DND-41 (cell line): ENCODE results near the gene NEK2.

Source experiments
- ATAC-seq: fragments of 200-7000 bp; cut with Tn5 transposase; 3 replicates; pipeline ENCODE4 v1.9.1; 2021; ENCODE audit warnings: low read depth; ENCODE audit not compliant: insufficient read depth
- DNase-seq: peaks from one replicate; pipeline ENCODE4 v3.0.0-alpha.2; 2020
- H2AFZ ChIP-seq: 2 replicates; pipeline ENCODE4 v1.6.0; 2012; ENCODE audit warnings: low read depth, low read length
- H3K27ac ChIP-seq: 2 replicates; pipeline ENCODE4 v1.5.1; 2012; ENCODE audit warnings: low read length, inconsistent platforms
- H3K27me3 ChIP-seq: fragments of 200-600 bp; sonication (generic); 2 replicates; pipeline ENCODE4 v1.6.0; 2012; ENCODE audit warnings: low read length, mild to moderate bottlenecking, inconsistent platforms; ENCODE audit not compliant: insufficient read depth, poor library complexity
- H3K36me3 ChIP-seq: 2 replicates; pipeline ENCODE4 v1.5.1; 2012; ENCODE audit warnings: low read length, inconsistent platforms; ENCODE audit not compliant: insufficient read depth
- H3K4me1 ChIP-seq: 2 replicates; pipeline ENCODE4 v1.5.1; 2012; ENCODE audit warnings: mild to moderate bottlenecking, low read length; ENCODE audit not compliant: insufficient read depth
- H3K4me2 ChIP-seq: 2 replicates; pipeline ENCODE4 v1.6.0; 2012; ENCODE audit warnings: mild to moderate bottlenecking, moderate library complexity, low read length, inconsistent platforms; ENCODE audit not compliant: insufficient read depth
- H3K4me3 ChIP-seq, 2 experiments: fragments of 200-600 bp in 1 of 2; shearing (Covaris generic) in 1 of 2; 2 replicates each; pipeline ENCODE4 v1.5.1; 2012 to 2016; ENCODE audit warnings: inconsistent platforms in 2 of 2, low read length in 2 of 2, mild to moderate bottlenecking in 2 of 2, low read depth in 1 of 2, moderate library complexity in 1 of 2
- H3K79me2 ChIP-seq: 2 replicates; pipeline ENCODE4 v1.6.0; 2012; ENCODE audit warnings: low read length, inconsistent platforms; ENCODE audit not compliant: insufficient read depth
- H3K9ac ChIP-seq: 2 replicates; pipeline ENCODE4 v1.6.0; 2012; ENCODE audit warnings: low read depth, mild to moderate bottlenecking, inconsistent platforms, low read length, moderate library complexity
- H3K9me3 ChIP-seq: 2 replicates; pipeline ENCODE4 v1.5.1; 2012; ENCODE audit warnings: low read length, moderate library complexity, mild to moderate bottlenecking, inconsistent platforms; ENCODE audit not compliant: insufficient read depth, severe bottlenecking
- H4K20me1 ChIP-seq: 2 replicates; pipeline ENCODE4 v1.6.0; 2012; ENCODE audit warnings: low read length; ENCODE audit not compliant: insufficient read depth
- EZH2 ChIP-seq: IDR thresholded peaks from 3 replicates; pipeline ENCODE4 v1.6.1; 2012; ENCODE audit warnings: borderline replicate concordance, low read depth, mild to moderate bottlenecking, moderate library complexity, low read length, inconsistent platforms; ENCODE audit not compliant: severe bottlenecking
- TF ChIP-seq, protein P1 (sequence below): IDR thresholded peaks from 2 replicates; pipeline ENCODE4 v1.5.1; 2012; ENCODE audit warnings: borderline replicate concordance, low read length, moderate library complexity, mild to moderate bottlenecking; ENCODE audit not compliant: poor library complexity, severe bottlenecking; ENCODE audit errors: extremely low read depth

The NEK2 gene

GRCh38 chr1:211614615-211615014 lies 60.8 kb downstream of the NEK2 start:
- no peaks in the 10 kb centered on the region for H3K9me3 ChIP-seq
- TF ChIP-seq, protein P1, sequence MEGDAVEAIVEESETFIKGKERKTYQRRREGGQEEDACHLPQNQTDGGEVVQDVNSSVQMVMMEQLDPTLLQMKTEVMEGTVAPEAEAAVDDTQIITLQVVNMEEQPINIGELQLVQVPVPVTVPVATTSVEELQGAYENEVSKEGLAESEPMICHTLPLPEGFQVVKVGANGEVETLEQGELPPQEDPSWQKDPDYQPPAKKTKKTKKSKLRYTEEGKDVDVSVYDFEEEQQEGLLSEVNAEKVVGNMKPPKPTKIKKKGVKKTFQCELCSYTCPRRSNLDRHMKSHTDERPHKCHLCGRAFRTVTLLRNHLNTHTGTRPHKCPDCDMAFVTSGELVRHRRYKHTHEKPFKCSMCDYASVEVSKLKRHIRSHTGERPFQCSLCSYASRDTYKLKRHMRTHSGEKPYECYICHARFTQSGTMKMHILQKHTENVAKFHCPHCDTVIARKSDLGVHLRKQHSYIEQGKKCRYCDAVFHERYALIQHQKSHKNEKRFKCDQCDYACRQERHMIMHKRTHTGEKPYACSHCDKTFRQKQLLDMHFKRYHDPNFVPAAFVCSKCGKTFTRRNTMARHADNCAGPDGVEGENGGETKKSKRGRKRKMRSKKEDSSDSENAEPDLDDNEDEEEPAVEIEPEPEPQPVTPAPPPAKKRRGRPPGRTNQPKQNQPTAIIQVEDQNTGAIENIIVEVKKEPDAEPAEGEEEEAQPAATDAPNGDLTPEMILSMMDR, result no peak
- TF ChIP-seq EZH2, result no peak
- H3K27me3 ChIP-seq, result no peaks in the 10 kb centered on the region
- no peaks in the 10 kb centered on the region for H4K20me1 ChIP-seq
- H3K27ac ChIP-seq, result no peak overlapping the region
- H3K79me2 ChIP-seq, result no peaks in the 10 kb centered on the region
- no peak overlapping the region for H3K4me3 ChIP-seq
- no peak overlapping the region for H2AFZ ChIP-seq
- H3K4me2 ChIP-seq, result no peak overlapping the region
- no peaks in the 10 kb centered on the region for H3K4me1 ChIP-seq
- DNase-seq, result no peak
- H3K9ac ChIP-seq, result no peak overlapping the region
- no peak for ATAC-seq
- H3K36me3 ChIP-seq, result no peaks in the 10 kb centered on the region

DNA sequence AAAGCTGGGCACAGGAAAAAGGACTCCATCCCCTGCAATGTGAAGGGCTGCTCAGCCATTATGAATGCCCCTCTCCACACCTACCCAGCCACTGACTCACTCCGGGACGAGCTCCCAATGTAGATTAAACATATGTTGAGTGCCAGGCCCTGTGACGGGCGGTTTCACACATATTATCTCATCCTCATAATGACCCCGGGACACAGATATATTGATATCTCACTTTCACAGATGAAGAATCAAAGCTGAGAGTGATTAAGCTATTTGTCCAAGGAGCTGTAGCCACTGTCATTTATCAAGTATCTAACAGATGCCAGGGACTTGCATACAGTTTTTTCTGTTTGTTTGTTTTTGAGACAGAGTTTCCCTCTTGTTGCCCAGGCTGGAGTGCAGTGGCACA lies 61.5 kb downstream of the NEK2 start:
- Histone ChIP-seq H3K79me2 (no peaks in the 10 kb centered on the region), H3K4me1 (no peaks in the 10 kb centered on the region), H3K9me3 (no peaks in the 10 kb centered on the region), H3K27ac (no peak overlapping the region), H3K9ac (no peak overlapping the region), H4K20me1 (no peaks in the 10 kb centered on the region), H3K4me2 (no peak overlapping the region), H3K4me3 (no peak overlapping the region), H3K36me3 (no peaks in the 10 kb centered on the region), H3K27me3 (no peaks in the 10 kb centered on the region), H2AFZ (no peak overlapping the region)
- no peak for DNase-seq
- ATAC-seq, result no peak
- TF ChIP-seq, protein P1, result no peak
- no peak for TF ChIP-seq EZH2

DNA sequence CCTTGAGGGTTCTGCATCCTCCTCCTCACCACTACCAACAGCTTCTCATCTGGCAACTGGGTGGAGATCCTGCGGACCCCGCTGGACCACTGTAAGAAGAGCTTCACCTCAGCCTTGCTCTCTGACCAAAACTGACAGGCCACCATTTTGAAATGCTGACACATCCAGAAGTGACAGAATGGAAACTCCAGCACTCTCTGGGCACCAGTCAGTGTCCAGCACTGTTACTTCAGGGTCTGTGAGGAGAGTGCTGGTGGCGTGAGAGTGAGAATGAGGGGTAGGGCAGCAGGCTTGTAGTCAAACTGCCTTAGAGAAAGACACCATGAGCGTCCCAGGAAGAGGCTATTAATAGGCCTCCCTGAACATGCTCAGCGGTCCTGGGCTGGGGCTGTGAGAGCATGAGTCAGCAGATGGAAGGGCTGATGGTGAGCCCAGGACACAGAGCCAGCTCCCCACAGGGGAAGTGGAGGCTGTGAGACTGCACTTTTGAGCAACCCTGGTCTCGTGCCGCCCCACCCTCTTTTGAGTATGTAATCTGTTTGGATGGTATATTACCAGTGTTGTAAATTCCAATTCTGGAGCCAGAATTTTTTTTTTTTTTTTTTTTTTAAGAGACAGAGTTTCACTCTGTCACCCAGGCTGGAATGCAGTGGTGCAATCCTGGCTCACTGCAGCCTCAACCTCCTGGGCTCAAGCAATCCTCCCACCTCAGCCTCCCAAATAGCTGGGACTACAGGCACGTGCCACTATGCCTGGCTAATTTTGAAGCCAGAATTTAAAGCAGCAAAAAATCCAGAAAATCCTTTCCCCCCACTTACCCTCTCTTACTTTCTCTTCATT lies 62.1 kb downstream of the NEK2 start:
- H3K36me3 ChIP-seq, result no peaks in the 10 kb centered on the region
- H3K4me2 ChIP-seq, result no peak overlapping the region
- no peaks in the 10 kb centered on the region for H4K20me1 ChIP-seq
- ATAC-seq (no peak), DNase-seq (no peak)
- no peak overlapping the region for H3K4me3 ChIP-seq
- H3K27ac ChIP-seq, result no peak overlapping the region
- no peaks in the 10 kb centered on the region for H3K27me3 ChIP-seq
- H3K4me1 ChIP-seq, result no peaks in the 10 kb centered on the region
- H2AFZ ChIP-seq, result no peak overlapping the region
- no peak for TF ChIP-seq EZH2
- TF ChIP-seq, protein P1, result no peak
- no peak overlapping the region for H3K9ac ChIP-seq
- H3K79me2 ChIP-seq, result no peaks in the 10 kb centered on the region
- no peaks in the 10 kb centered on the region for H3K9me3 ChIP-seq
